ENCODE measurements around the gene CD47.

DNA sequence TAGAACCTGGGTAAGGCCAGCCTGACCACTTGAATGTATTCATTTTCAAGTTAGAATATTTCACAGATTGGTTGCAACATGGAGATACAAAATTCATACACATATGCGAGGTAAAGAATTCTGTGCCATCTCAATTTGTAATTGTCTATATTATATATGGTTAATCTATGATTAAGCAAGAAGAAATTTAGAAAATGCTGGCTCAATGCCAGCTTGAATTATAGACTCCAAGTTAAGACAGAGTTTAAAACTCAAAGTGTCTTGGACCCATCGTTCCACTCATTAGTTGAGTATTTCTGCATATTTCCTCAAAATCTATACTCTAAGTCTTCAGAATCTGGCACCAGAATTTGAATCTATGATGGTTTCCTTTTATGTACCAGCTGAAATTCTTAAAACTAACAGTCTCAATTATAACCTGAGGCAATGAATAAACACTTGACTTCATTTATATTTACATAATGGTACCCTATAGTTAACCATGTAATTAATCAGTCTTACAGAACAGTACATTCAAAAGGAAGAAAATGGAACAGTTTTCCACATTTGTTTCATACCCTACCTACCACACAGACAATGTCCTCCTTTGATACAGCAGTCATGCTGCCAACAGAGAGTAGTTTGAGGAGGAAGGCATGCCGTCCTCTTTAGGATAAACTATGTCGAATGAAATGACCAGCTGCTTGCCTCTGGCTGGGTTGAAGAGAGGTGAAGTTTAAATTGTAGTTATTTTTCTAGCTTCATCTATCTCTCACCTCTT is 95.7 kb downstream of the CD47 start:
- TF ChIP-seq, protein P1, sequence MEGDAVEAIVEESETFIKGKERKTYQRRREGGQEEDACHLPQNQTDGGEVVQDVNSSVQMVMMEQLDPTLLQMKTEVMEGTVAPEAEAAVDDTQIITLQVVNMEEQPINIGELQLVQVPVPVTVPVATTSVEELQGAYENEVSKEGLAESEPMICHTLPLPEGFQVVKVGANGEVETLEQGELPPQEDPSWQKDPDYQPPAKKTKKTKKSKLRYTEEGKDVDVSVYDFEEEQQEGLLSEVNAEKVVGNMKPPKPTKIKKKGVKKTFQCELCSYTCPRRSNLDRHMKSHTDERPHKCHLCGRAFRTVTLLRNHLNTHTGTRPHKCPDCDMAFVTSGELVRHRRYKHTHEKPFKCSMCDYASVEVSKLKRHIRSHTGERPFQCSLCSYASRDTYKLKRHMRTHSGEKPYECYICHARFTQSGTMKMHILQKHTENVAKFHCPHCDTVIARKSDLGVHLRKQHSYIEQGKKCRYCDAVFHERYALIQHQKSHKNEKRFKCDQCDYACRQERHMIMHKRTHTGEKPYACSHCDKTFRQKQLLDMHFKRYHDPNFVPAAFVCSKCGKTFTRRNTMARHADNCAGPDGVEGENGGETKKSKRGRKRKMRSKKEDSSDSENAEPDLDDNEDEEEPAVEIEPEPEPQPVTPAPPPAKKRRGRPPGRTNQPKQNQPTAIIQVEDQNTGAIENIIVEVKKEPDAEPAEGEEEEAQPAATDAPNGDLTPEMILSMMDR (IDR thresholded peaks at IDR 0.05; ENCODE audit: low read depth, low read length) = no peak
- no peak for TF ChIP-seq EZH2phosphoT487 (IDR thresholded peaks at IDR 0.05; ENCODE audit: low read depth)

Measured in OCI-LY3 (cell line).